ENCODE data around the gene NFYA. TPM values are rescaled to one million over a fixed set of nuclear protein-coding genes. Genes with fewer than 3 reads are reported as not detected.

NFYA gene
- polyA plus RNA-seq, 4 donors = 45.6 to 53.7 (median 49.4) TPM

- DNase-seq (ENCODE audit: low read depth in 4 of 4, low spot score in 2 of 4) = peak; percentile 98 to 100 (median 99)
These were observed 595 bp upstream of the NFYA start, which contains the start of gene OARD1 for GRCh38 chr6:41071923-41072835. Gene OARD1, minus strand, starts transcription at chr6:41072356. Its CDS starts 722 bp downstream, at chr6:41071634.

- peak in 3 of 4 donors; percentile 70 to 82 (median 76) for DNase-seq (ENCODE audit: low read depth in 4 of 4, low spot score in 2 of 4)
These were observed 611 bp downstream of the NFYA start for GRCh38 chr6:41073203-41073967.

DNA sequence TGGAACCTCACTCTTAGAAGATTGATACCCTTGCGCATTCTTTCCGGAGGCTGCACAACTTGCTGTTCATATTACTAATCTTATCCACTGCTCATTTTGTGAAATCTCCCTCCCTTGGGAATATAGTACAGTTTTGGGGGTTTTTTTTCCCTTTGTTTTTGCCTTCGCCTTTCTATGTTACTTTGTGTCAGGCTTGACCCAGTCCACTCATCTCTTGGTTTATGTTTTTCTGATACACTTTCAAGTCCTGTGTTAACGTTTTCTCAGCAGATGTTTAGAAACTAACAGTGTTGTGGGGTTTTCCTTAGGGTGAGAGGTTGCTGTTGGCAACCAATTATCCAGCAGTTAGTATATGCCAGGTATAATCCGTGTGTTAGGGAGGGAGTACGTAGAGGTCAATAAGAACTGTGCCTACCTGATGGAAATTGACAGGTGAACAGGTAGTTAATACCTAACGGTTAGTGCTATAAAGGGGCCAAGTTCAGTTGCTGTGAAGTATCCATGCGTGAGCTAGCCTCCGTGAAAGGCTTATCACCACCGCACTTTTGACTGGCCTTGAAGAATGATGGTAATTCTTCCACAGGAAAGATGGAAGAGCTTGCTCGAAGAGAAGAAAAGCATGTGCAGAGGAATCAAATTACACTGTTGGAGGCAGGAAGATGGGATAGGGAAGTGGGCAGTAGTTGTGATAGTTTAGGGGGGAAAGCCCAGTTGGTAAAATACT is 1.4 kb downstream of the NFYA start:
- DNase-seq (ENCODE audit: low read depth in 4 of 4, low spot score in 2 of 4) = no peak

GRCh38 chr6:41074692-41075436 is 2.1 kb downstream of the NFYA start:
- no peak for DNase-seq (ENCODE audit: low read depth in 4 of 4, low spot score in 2 of 4)

DNA sequence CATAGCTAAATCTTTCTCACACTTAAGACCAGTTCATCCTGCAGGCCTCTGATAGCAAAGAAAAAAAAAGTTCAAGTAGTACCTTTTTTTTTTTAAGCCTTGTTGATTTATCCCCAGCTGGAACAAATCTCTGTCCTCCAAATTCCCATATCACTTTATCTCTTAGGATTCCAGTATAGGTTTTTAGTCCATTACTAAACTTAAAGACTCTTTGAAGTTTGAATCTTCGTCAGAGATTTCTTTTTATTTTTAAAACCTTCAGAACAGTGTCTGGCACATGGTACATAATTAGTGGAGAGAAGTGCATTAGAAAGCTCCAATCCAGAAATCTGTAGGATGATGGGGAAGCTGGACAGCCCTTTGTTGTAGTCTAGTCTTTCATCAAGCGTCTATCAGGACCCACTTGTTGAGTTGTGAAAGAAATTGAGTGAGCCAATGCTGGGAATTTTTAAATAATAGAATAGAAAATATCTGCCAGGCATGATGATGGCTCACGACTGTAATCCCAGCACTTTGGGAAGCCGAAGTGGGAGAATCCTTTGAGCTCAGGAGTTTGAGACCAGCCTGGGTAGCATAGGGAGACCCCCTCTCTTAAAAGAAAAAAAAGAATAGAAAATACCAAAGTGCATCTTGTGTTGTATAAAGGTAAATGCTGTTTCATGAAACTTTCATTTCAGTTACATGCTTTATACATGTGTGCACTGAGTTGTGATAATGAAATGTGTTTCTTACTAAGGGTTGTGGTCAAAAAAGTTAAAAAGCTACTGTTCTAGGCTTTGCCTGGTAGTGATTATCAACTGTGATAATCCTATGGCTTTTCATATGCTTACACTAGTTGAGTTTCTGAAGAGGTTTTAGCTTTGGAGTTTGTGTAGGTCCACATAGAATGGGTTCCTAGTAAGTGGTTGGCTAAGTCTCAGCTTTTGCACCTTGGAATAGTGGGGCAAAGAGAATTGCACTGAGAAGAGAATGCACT is 3.2 kb downstream of the NFYA start:
- no peak for DNase-seq (ENCODE audit: low read depth in 4 of 4, low spot score in 2 of 4)

GRCh38 chr6:41077536-41077935 is 4.8 kb downstream of the NFYA start:
- no peak for DNase-seq (ENCODE audit: low read depth in 4 of 4, low spot score in 2 of 4)

DNA sequence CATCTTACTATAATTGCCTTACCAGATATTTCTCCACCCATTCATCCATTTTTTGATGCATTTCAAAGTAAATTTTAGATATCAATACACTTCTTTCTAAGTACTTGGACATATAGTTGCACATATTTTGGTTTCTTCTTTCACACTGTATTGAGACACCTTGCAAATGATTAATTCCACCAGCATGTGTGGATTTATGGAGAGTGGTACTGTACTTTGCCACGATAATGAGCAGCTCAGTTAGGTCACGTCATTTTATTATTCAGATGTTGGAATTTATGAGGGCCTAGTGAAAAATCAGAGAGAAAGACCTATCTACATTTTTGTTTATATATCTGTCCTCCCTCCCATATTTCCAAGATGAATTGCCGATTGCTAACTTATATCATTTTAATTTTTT is 5.3 kb downstream of the NFYA start:
- DNase-seq (ENCODE audit: low read depth in 4 of 4, low spot score in 2 of 4) = no peak

DNA sequence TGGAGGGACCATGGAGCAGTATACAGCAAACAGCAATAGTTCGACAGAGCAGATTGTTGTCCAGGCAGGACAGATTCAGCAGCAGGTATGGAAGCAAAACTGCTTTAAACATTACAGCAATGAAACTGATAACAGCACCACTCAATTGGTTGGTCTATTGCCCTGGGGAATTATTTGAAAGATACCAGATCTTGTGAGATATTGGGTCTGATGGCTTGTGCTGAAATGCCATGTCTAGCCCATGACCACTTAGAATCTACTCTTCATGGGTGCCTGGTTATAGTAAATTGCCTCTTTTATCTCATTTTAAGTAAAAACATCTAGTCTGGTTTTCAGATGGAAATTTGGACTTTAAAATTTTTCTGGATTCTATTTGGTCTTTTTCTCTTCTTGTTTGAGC is 6.3 kb downstream of the NFYA start:
- DNase-seq (ENCODE audit: low read depth in 4 of 4, low spot score in 2 of 4) = no peak

DNA sequence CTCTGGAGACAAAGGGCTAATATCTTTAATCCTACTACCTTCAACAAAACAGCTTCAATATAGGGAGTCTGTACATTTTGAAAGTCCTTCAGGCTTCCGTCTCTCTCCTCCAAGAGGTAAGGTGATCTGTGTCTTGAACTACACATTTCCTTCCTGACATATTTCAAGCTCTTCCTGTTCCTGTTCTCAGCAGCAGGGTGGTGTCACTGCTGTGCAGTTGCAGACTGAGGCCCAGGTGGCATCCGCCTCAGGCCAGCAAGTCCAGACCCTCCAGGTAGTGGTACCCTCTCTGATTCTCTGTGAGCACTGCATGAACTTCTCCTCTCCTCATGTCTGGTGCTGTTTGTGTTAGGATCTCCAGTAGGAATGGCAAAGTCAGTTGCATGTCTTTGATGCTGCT is 7.8 kb downstream of the NFYA start:
- DNase-seq (ENCODE audit: low read depth in 4 of 4, low spot score in 2 of 4) = no peak

GRCh38 chr6:41083072-41083471 is 10.3 kb downstream of the NFYA start:
- DNase-seq (ENCODE audit: low read depth in 4 of 4, low spot score in 2 of 4) = no peak

GRCh38 chr6:41085182-41085581 is 12.4 kb downstream of the NFYA start:
- no peak for DNase-seq (ENCODE audit: low read depth in 4 of 4, low spot score in 2 of 4)

GRCh38 chr6:41088451-41088850 is 15.7 kb downstream of the NFYA start:
- DNase-seq (ENCODE audit: low read depth in 4 of 4, low spot score in 2 of 4) = no peak

DNA sequence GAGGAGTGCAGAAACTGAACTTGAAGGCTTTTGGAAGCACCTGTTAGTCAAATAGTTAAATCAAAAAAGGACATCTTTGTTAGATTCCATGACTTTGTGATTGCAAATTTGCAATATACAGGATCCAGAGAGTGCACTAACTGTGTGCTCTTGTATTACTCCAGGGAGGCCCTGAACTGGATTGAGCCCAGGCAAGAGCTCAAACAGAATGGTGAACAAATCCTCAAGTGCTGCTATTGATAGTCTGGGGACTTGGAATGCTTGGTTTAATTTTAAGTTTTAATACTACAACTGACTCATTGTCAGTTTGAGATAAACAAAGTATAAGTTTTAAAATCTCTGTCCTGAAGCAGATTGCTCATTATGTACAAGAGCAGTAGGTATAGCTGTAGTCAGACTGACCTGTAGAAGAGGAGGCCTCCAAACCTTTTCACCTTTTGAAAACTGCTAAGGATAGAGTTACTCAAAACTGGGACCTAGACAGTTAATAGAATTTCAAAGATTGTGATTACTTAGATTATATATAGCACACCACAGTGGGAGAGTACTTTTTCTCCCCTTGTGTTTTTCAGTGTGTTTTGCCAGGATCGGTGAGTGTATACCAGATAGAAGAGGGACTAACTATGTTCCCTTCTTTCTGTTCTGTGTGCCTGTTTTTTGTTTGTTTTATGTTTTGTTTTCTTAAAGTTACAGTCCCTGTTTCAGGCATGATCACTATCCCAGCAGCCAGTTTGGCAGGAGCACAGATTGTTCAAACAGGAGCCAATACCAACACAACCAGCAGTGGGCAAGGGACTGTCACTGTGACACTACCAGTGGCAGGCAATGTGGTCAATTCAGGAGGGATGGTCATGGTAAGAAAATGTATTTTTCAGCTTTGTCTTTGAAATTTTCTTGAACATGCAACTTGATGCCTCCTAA is 18.3 kb downstream of the NFYA start:
- no peak for DNase-seq (ENCODE audit: low read depth in 4 of 4, low spot score in 2 of 4)

- DNase-seq (ENCODE audit: low read depth in 4 of 4, low spot score in 2 of 4) = no peak
These were observed 19.8 kb downstream of the NFYA start for GRCh38 chr6:41092421-41093140.

DNA sequence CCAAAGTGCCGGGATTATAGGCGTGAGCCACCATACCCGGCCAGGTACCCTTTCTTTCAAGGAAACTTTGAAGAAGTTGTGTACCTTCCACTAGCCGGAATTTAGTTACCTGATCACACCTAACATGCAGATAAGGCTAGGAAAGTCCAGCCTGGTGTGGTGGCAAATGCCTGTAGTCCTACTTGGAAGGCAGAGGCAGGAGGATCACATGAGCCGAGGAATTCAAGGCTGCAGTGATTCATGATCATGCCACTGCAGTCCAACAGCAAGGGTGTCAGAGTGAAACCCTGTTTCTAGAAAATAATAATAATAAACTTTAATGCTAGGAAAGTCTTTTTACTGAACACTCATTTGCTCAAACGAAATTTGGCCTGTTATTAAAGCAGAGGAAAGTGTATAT is 21.0 kb downstream of the NFYA start:
- DNase-seq (ENCODE audit: low read depth in 4 of 4, low spot score in 2 of 4) = no peak

GRCh38 chr6:41097467-41098090 is 24.8 kb downstream of the NFYA start:
- no peak for DNase-seq (ENCODE audit: low read depth in 4 of 4, low spot score in 2 of 4)

DNA sequence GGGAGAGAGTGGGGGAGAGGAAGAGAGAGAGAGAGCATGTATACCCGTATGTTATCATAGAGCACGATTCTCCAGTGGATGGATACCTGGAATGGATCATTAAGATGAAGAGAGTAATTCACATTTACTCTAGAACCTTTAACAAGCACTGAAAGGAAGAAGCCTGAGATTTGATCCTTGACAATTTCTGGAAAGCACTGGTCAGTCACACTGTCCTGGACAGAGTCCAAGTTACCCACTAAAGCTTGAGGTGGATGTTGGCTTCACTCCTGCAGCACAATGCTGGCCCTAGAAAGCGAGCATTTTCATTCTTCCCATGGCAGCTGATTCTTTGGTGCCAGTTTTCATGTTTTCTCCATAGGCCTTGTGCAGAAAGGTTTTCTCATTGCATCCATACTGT is 25.6 kb downstream of the NFYA start:
- DNase-seq (ENCODE audit: low read depth in 4 of 4, low spot score in 2 of 4) = no peak
